WTC11 (cell line): ENCODE measurements around the gene BASP1.

Source experiments
- FOXP1 ChIP-seq: sonication (generic); formaldehyde crosslinking; IDR thresholded peaks from 2 replicates; pipeline ENCODE4 v1.8.0; 2022; ENCODE audit warnings: missing genetic modification reagents, mild to moderate bottlenecking, moderate library complexity, borderline replicate concordance
- ZNF423 ChIP-seq: fragments of 250-450 bp; sonication (Bioruptor Pico); IDR thresholded peaks from 2 replicates; pipeline ENCODE4 v2.1.2; 2022; ENCODE audit warnings: mild to moderate bottlenecking, moderate library complexity

GRCh38 chr5:17169507-17169906 lies 47.9 kb upstream of the BASP1 start:
- TF ChIP-seq FOXP1 (CRISPR knock-in tag) (no peak), ZNF423 (CRISPR knock-in tag) (no peak)
